H1 (cell line): ENCODE data around the gene PTPRD.

Experiments used
- GABPA ChIP-seq: IDR thresholded peaks from 2 replicates; pipeline ENCODE4 v1.6.1; 2011; ENCODE audit warnings: mild to moderate bottlenecking, low read length, moderate library complexity, borderline replicate concordance; ENCODE audit not compliant: insufficient read depth
- JUN ChIP-seq: IDR thresholded peaks from 2 replicates; pipeline ENCODE4 v1.6.1; 2011; ENCODE audit warnings: low read depth, mild to moderate bottlenecking, improper control_type of control experiment, low read length
- JUND ChIP-seq: IDR thresholded peaks from 2 replicates; pipeline ENCODE4 v1.6.1; 2011; ENCODE audit warnings: mild to moderate bottlenecking, improper control_type of control experiment, low read length
- POLR2A ChIP-seq, 2 experiments: IDR thresholded peaks; 1 replicate in 1 of 2; 2 replicates in 1 of 2; pipeline ENCODE4 v1.6.1; 2011; ENCODE audit warnings: low read depth in 2 of 2, low read length in 2 of 2, mild to moderate bottlenecking in 2 of 2; ENCODE audit errors: control extremely low read depth in 1 of 2
- POLR2AphosphoS5 ChIP-seq: IDR thresholded peaks from 2 replicates; pipeline ENCODE4 v1.6.1; 2011; ENCODE audit warnings: low read depth, low read length
- RAD21 ChIP-seq, 2 experiments: IDR thresholded peaks in 1 of 2; conservative IDR thresholded peaks in 1 of 2; 2 replicates each; pipeline ENCODE4 v1.6.1; 2011; ENCODE audit warnings: low read depth in 2 of 2, low read length in 2 of 2, improper control_type of control experiment in 1 of 2, inconsistent platforms in 1 of 2, mild to moderate bottlenecking in 1 of 2, moderate library complexity in 1 of 2
- SRF ChIP-seq: IDR thresholded peaks from 2 replicates; pipeline ENCODE4 v1.6.1; 2011; ENCODE audit warnings: mild to moderate bottlenecking, low read depth, low read length, moderate library complexity
- TF ChIP-seq, protein P1 (sequence below), 3 experiments: IDR thresholded peaks; 1 replicate in 2 of 3; 2 replicates in 1 of 3; pipeline versions ENCODE4 v1.5.1 to v1.6.1; 2011; ENCODE audit warnings: low read length in 3 of 3, mild to moderate bottlenecking in 3 of 3, inconsistent platforms in 2 of 3, low read depth in 1 of 3, moderate library complexity in 1 of 3; ENCODE audit not compliant: insufficient read depth in 1 of 3; ENCODE audit errors: control extremely low read depth in 1 of 3
- TF ChIP-seq, protein P2 (sequence below): IDR thresholded peaks from 2 replicates; pipeline ENCODE4 v1.6.1; 2011; ENCODE audit warnings: low read length, improper control_type of control experiment

DNA sequence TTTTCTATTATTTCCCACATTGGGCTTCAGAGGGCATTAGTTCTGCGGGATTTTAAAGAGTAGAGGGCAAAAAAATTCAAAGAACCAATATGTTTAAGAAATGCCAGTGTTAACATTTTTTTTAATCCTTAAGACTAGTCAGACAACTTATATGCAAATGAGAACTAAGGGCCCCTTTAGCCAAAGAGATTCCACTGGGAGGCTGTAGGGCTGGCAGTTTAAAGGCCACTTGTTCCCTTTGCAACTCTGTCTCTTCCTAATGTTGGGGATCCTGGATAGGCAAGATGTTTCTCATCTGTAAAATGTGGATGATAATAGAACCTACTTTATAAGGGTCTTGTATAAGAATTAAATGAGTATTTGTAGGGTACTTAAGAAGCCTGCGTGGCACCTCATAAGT is 1395.9 kb downstream of the PTPRD start:
- TF ChIP-seq SRF (no peak), POLR2AphosphoS5 (no peak), POLR2A (IDR thresholded peaks at IDR 0.05; ENCODE audit: control extremely low read depth in 1 of 2, low read depth in 2 of 2, low read length in 2 of 2) (no peak), GABPA (no peak), JUND (no peak), RAD21 (IDR thresholded peaks at IDR 0.05 in 1 of 2, conservative IDR thresholded peaks at IDR 0.05 in 1 of 2; ENCODE audit: low read depth in 2 of 2, low read length in 2 of 2) (no peak), JUN (no peak)
- TF ChIP-seq, protein P1, sequence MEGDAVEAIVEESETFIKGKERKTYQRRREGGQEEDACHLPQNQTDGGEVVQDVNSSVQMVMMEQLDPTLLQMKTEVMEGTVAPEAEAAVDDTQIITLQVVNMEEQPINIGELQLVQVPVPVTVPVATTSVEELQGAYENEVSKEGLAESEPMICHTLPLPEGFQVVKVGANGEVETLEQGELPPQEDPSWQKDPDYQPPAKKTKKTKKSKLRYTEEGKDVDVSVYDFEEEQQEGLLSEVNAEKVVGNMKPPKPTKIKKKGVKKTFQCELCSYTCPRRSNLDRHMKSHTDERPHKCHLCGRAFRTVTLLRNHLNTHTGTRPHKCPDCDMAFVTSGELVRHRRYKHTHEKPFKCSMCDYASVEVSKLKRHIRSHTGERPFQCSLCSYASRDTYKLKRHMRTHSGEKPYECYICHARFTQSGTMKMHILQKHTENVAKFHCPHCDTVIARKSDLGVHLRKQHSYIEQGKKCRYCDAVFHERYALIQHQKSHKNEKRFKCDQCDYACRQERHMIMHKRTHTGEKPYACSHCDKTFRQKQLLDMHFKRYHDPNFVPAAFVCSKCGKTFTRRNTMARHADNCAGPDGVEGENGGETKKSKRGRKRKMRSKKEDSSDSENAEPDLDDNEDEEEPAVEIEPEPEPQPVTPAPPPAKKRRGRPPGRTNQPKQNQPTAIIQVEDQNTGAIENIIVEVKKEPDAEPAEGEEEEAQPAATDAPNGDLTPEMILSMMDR (IDR thresholded peaks at IDR 0.05; ENCODE audit: control extremely low read depth in 1 of 3, insufficient read depth in 1 of 3, low read depth in 1 of 3, low read length in 3 of 3): no peak
- TF ChIP-seq, protein P2, sequence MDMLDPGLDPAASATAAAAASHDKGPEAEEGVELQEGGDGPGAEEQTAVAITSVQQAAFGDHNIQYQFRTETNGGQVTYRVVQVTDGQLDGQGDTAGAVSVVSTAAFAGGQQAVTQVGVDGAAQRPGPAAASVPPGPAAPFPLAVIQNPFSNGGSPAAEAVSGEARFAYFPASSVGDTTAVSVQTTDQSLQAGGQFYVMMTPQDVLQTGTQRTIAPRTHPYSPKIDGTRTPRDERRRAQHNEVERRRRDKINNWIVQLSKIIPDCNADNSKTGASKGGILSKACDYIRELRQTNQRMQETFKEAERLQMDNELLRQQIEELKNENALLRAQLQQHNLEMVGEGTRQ: no peak
